H1 (cell line): Measurements from ENCODE around the gene RBMS1. TPM values are rescaled to one million over a fixed set of nuclear protein-coding genes. Genes with fewer than 3 reads are reported as not detected.

ENCODE experiments used
- CTCF ChIA-PET: fragments of 300-600 bp; sonication (Branson Sonifier 250); formaldehyde crosslinking; loops from one replicate; lab custom pipeline; 2021; ENCODE audit not compliant: partially characterized antibody; lab: Charles Lee
- POLR2A ChIA-PET: fragments of 300-600 bp; sonication (Branson Sonifier 250); formaldehyde crosslinking; loops from one replicate; lab custom pipeline; 2021; ENCODE audit warnings: inconsistent platforms; ENCODE audit not compliant: partially characterized antibody; lab: Charles Lee
- DNase-seq, 2 experiments: peaks; one replicate each; pipeline versions ENCODE4 v3.0.0 to v3.0.0-alpha.2; 2010 to 2022; ENCODE audit warnings: low spot score in 2 of 2, low read depth in 1 of 2, mixed read lengths in 1 of 2
- FAIRE-seq: peaks from 2 replicates; lab custom pipeline; 2011; peaks lifted over from hg19 to GRCh38; lab: Jason Lieb, UNC
- H2AFZ ChIP-seq: 2 replicates; pipeline ENCODE4 v1.8.1; 2012; ENCODE audit warnings: low read length, inconsistent platforms
- H2AK5ac ChIP-seq: 2 replicates; pipeline ENCODE4 v1.6.1; 2013; ENCODE audit warnings: low read depth, low read length
- H2BK120ac ChIP-seq: replicated peaks from 2 replicates; pipeline ENCODE3; 2013; ENCODE audit warnings: low read depth, low read length, inconsistent platforms
- H2BK12ac ChIP-seq: 2 replicates; pipeline ENCODE4 v1.6.1; 2013; ENCODE audit warnings: low read depth, low read length
- H2BK15ac ChIP-seq: 2 replicates; pipeline ENCODE4 v1.6.1; 2013; ENCODE audit warnings: low read length
- H2BK20ac ChIP-seq: 2 replicates; pipeline ENCODE4 v1.6.1; 2013; ENCODE audit warnings: low read length
- H2BK5ac ChIP-seq: 2 replicates; pipeline ENCODE4 v1.6.1; 2013; ENCODE audit warnings: low read depth, low read length
- H3K14ac ChIP-seq: 2 replicates; pipeline ENCODE4 v1.6.1; 2013; ENCODE audit warnings: inconsistent platforms; ENCODE audit not compliant: insufficient read length
- H3K18ac ChIP-seq: 2 replicates; pipeline ENCODE4 v1.6.1; 2013; ENCODE audit warnings: low read length; ENCODE audit errors: extremely low read depth
- H3K23ac ChIP-seq: 2 replicates; pipeline ENCODE4 v1.6.1; 2013; ENCODE audit warnings: inconsistent platforms; ENCODE audit not compliant: insufficient read length
- H3K23me2 ChIP-seq: 2 replicates; pipeline ENCODE4 v1.6.1; 2013; ENCODE audit warnings: low read depth, low read length
- H3K27ac ChIP-seq: 2 replicates; pipeline ENCODE4 v1.6.1; 2011; ENCODE audit warnings: low read depth, low read length, inconsistent platforms
- H3K27me3 ChIP-seq, 4 experiments: replicated peaks in 1 of 4; 1 replicate in 1 of 4; 2 replicates in 3 of 4; pipeline versions ENCODE4 v1.6.1 to v1.8.1; 2011 to 2013; ENCODE audit warnings: low read length in 3 of 4, mild to moderate bottlenecking in 3 of 4, inconsistent platforms in 2 of 4, mixed read lengths in 2 of 4, moderate library complexity in 1 of 4; ENCODE audit not compliant: control insufficient read depth in 3 of 4, insufficient read depth in 3 of 4; ENCODE audit errors: extremely low read depth in 1 of 4
- H3K36me3 ChIP-seq, 4 experiments: 2 replicates each; pipeline versions ENCODE4 v1.6.1 to v1.8.1; 2011 to 2013; ENCODE audit warnings: mild to moderate bottlenecking in 4 of 4, low read length in 3 of 4, moderate library complexity in 2 of 4, control low read depth in 1 of 4, inconsistent platforms in 1 of 4; ENCODE audit not compliant: insufficient read depth in 4 of 4, control insufficient read depth in 2 of 4
- H3K4ac ChIP-seq: replicated peaks from 2 replicates; pipeline ENCODE3; 2013; ENCODE audit warnings: low read length, low read depth, mixed read lengths, inconsistent platforms; ENCODE audit not compliant: insufficient read length
- H3K4me1 ChIP-seq, 4 experiments: replicated peaks in 1 of 4; 1 replicate in 1 of 4; 2 replicates in 3 of 4; pipeline versions ENCODE4 v1.6.1 to v1.8.1; 2011 to 2013; ENCODE audit warnings: low read length in 3 of 4, inconsistent platforms in 2 of 4, mixed read lengths in 1 of 4; ENCODE audit not compliant: insufficient read depth in 4 of 4, control insufficient read depth in 3 of 4
- H3K4me2 ChIP-seq, 2 experiments: 2 replicates each; pipeline versions ENCODE4 v1.6.1 to v1.8.1; 2011 to 2013; ENCODE audit warnings: low read depth in 2 of 2, low read length in 2 of 2, control low read depth in 1 of 2, inconsistent platforms in 1 of 2, mild to moderate bottlenecking in 1 of 2; ENCODE audit not compliant: insufficient read depth in 1 of 2
- H3K4me3 ChIP-seq, 4 experiments: fragments of 200-600, 300-600 bp in 1 of 4; sonication (generic), shearing (Covaris generic), sonication (Bioruptor Twin) in 1 of 4; 2 replicates each; pipeline versions ENCODE4 v1.5.1 to v1.8.1; 2011 to 2016; ENCODE audit warnings: low read length in 4 of 4, low read depth in 3 of 4, control low read depth in 2 of 4, inconsistent platforms in 2 of 4, mild to moderate bottlenecking in 2 of 4, mixed read lengths in 1 of 4, moderate library complexity in 1 of 4; ENCODE audit not compliant: insufficient read depth in 2 of 4; ENCODE audit errors: extremely low read depth in 1 of 4
- H3K56ac ChIP-seq: replicated peaks from 2 replicates; pipeline ENCODE3; 2013; ENCODE audit warnings: low read depth, mild to moderate bottlenecking, mixed read lengths, low read length, inconsistent platforms; ENCODE audit not compliant: insufficient read length
- H3K79me1 ChIP-seq: 2 replicates; pipeline ENCODE4 v1.6.1; 2013; ENCODE audit warnings: low read depth, low read length, control low read depth
- H3K79me2 ChIP-seq, 2 experiments: 2 replicates each; pipeline versions ENCODE4 v1.6.1 to v1.8.1; 2012 to 2013; ENCODE audit warnings: low read length in 2 of 2, mild to moderate bottlenecking in 2 of 2, inconsistent platforms in 1 of 2; ENCODE audit not compliant: insufficient read depth in 2 of 2, control insufficient read depth in 1 of 2
- H3K9ac ChIP-seq, 4 experiments: replicated peaks in 1 of 4; 1 replicate in 1 of 4; 2 replicates in 3 of 4; pipeline versions ENCODE4 v1.6.1 to v1.8.1; 2011 to 2013; ENCODE audit warnings: low read depth in 3 of 4, low read length in 3 of 4, control low read depth in 2 of 4, mild to moderate bottlenecking in 2 of 4, moderate library complexity in 2 of 4, inconsistent platforms in 1 of 4; ENCODE audit errors: extremely low read depth in 1 of 4
- H3K9me3 ChIP-seq, 2 experiments: 2 replicates each; pipeline versions ENCODE4 v1.6.1 to v1.8.1; 2012 to 2013; ENCODE audit warnings: mild to moderate bottlenecking in 2 of 2, moderate library complexity in 2 of 2, control low read depth in 1 of 2, inconsistent platforms in 1 of 2, low read depth in 1 of 2, low read length in 1 of 2, mixed read lengths in 1 of 2; ENCODE audit not compliant: insufficient read depth in 2 of 2
- H4K20me1 ChIP-seq, 2 experiments: replicated peaks in 1 of 2; 2 replicates each; pipeline versions ENCODE3 to v1.8.1; 2011 to 2013; ENCODE audit warnings: inconsistent platforms in 2 of 2, low read length in 2 of 2, mild to moderate bottlenecking in 1 of 2; ENCODE audit not compliant: insufficient read depth in 2 of 2, control insufficient read depth in 1 of 2
- H4K5ac ChIP-seq: 2 replicates; pipeline ENCODE4 v1.6.1; 2013; ENCODE audit warnings: low read length, low read depth, mixed read lengths, inconsistent platforms; ENCODE audit not compliant: insufficient read length
- H4K8ac ChIP-seq: 2 replicates; pipeline ENCODE4 v1.8.0; 2013; ENCODE audit warnings: mild to moderate bottlenecking, moderate library complexity, low read length, inconsistent platforms; ENCODE audit not compliant: insufficient read depth; ENCODE audit errors: extremely low read depth
- H4K91ac ChIP-seq: replicated peaks from 2 replicates; pipeline ENCODE3; 2013; ENCODE audit warnings: low read length, mixed read lengths, inconsistent platforms; ENCODE audit not compliant: insufficient read length
- BCL11A ChIP-seq, 2 experiments: IDR thresholded peaks; one replicate each; pipeline ENCODE4 v1.6.1; 2011; ENCODE audit warnings: low read depth in 2 of 2, low read length in 2 of 2, mild to moderate bottlenecking in 2 of 2
- CBX8 ChIP-seq: fragments of 300-800, 300-1000 bp; sonication (generic); IDR thresholded peaks from 2 replicates; pipeline ENCODE4 v1.7.1; 2016; ENCODE audit warnings: low read depth, low read length, borderline replicate concordance
- E2F6 ChIP-seq: IDR thresholded peaks from 2 replicates; pipeline ENCODE4 v1.6.1; 2012; ENCODE audit warnings: inconsistent platforms
- EGR1 ChIP-seq: IDR thresholded peaks from 2 replicates; pipeline ENCODE4 v1.6.1; 2011; ENCODE audit warnings: low read depth, low read length, borderline replicate concordance
- HDAC2 ChIP-seq, 2 experiments: fragments of 300-600 bp in 1 of 2; sonication (generic) in 1 of 2; IDR thresholded peaks; 2 replicates each; pipeline ENCODE4 v1.6.1; 2011 to 2012; ENCODE audit warnings: low read depth in 2 of 2, low read length in 2 of 2, mild to moderate bottlenecking in 2 of 2, moderate library complexity in 2 of 2, borderline replicate concordance in 1 of 2, inconsistent platforms in 1 of 2
- HDAC6 ChIP-seq: IDR thresholded peaks from one replicate; pipeline ENCODE4 v1.7.1; 2012; ENCODE audit warnings: low read depth, mild to moderate bottlenecking, inconsistent platforms, low read length, moderate library complexity
- KDM1A ChIP-seq: fragments of 200-600, 300-600 bp; sonication (generic); IDR thresholded peaks from 2 replicates; pipeline ENCODE4 v1.7.1; 2016; ENCODE audit warnings: mild to moderate bottlenecking, low read length, borderline replicate concordance
- MAFK ChIP-seq: IDR thresholded peaks from 2 replicates; pipeline ENCODE4 v1.6.1; 2012; ENCODE audit warnings: low read depth, mild to moderate bottlenecking, improper control_type of control experiment, low read length
- RAD21 ChIP-seq, 2 experiments: IDR thresholded peaks in 1 of 2; conservative IDR thresholded peaks in 1 of 2; 2 replicates each; pipeline ENCODE4 v1.6.1; 2011; ENCODE audit warnings: low read depth in 2 of 2, low read length in 2 of 2, improper control_type of control experiment in 1 of 2, inconsistent platforms in 1 of 2, mild to moderate bottlenecking in 1 of 2, moderate library complexity in 1 of 2
- TBP ChIP-seq: IDR thresholded peaks from 2 replicates; pipeline ENCODE4 v1.6.1; 2011; ENCODE audit warnings: low read depth, low read length, improper control_type of control experiment
- WGBS, 2 experiments: shearing (Covaris generic) in 1 of 2; methylation state at CpG; one replicate each; pipeline versions ENCODE4 v1.1.6 to v1.1.7; 2013 to 2015; ENCODE audit warnings: low lambda C conversion rate in 2 of 2, mixed read lengths in 2 of 2, inconsistent platforms in 1 of 2, low coverage in 1 of 2, missing lambda C conversion rate in 1 of 2; ENCODE audit not compliant: insufficient replicate concordance in 2 of 2, insufficient coverage in 1 of 2, insufficient read length in 1 of 2; ENCODE audit errors: extremely low coverage in 1 of 2, missing lambda C conversion rate in 1 of 2; 5-methylcytosine and 5-hydroxymethylcytosine counted together
- polyA plus RNA-seq, 7 experiments: library from polyadenylated mRNA; depleted of rRNA in 3 of 7; stranded (reverse) in 5 of 7; unstranded in 2 of 7; fragments of >200 nt in 5 of 7; fragments of 200-250 nt in 2 of 7; gene quantifications; 1 replicate in 5 of 7; 2 replicates in 1 of 7; 4 replicates in 1 of 7; pipeline versions ENCODE4 v1.2.1 to v1.2.3, GENCODE V29; 2011 to 2013; ENCODE audit warnings: missing spikeins in 2 of 7, mixed read lengths in 2 of 7
- total RNA-seq: library from RNA; stranded (reverse); fragmentation: NEBNext Ultra II Directional; extraction: Animal tissue kit (Norgen Biotek cat#: 25700); gene quantifications from 2 replicates; pipeline ENCODE4 v1.2.1, GENCODE V29; 2021
- TF ChIP-seq, protein P1 (sequence below), 3 experiments: IDR thresholded peaks; 1 replicate in 2 of 3; 2 replicates in 1 of 3; pipeline versions ENCODE4 v1.5.1 to v1.6.1; 2011; ENCODE audit warnings: low read length in 3 of 3, mild to moderate bottlenecking in 3 of 3, inconsistent platforms in 2 of 3, low read depth in 1 of 3, moderate library complexity in 1 of 3; ENCODE audit not compliant: insufficient read depth in 1 of 3; ENCODE audit errors: control extremely low read depth in 1 of 3

RBMS1 gene
- total and polyA plus RNA-seq, 2 of the 8 experiments (the other 6 are each of a cell fraction or from before 2014, with no cell fraction given), result 53.7 to 60.0 TPM

GRCh38 chr2:160541745-160542144 lies 48.1 kb upstream of the RBMS1 start:
- ChIA-PET POLR2A (no interaction called here), CTCF (no interaction called here)
- H3K14ac ChIP-seq, result no peak overlapping the region
- H3K9ac ChIP-seq, result no peak overlapping the region
- H3K36me3 ChIP-seq, result no peaks in the 10 kb centered on the region
- DNase-seq (no peak), FAIRE-seq (no peak)
- no peak overlapping the region for H3K56ac ChIP-seq
- no peak overlapping the region for H3K4ac ChIP-seq
- whole genome bisulfite sequencing, 2 experiments, result 89% methylated on average over 3 of the region's 3 CpGs; no CpG with 5 or more reads in 1 of the 2 experiments
- H3K4me2 ChIP-seq, result no peak overlapping the region
- H3K9me3 ChIP-seq, result no peaks in the 10 kb centered on the region; a peak in 1 of 4 replicates
- no peak overlapping the region for H2BK120ac ChIP-seq
- H3K4me3 ChIP-seq, result no peak overlapping the region
- no peaks in the 10 kb centered on the region for H3K79me2 ChIP-seq
- H4K91ac ChIP-seq, result no peak overlapping the region
- H3K4me1 ChIP-seq, result no peaks in the 10 kb centered on the region
- no peak overlapping the region for H3K27ac ChIP-seq
- H2BK15ac ChIP-seq, result no peak overlapping the region
- no peak overlapping the region for H2AFZ ChIP-seq
- H2BK12ac ChIP-seq, result no peak overlapping the region
- no peak overlapping the region for H3K23ac ChIP-seq
- no peak overlapping the region for H2BK5ac ChIP-seq
- H3K27me3 ChIP-seq, result no peaks in the 10 kb centered on the region
- no peaks in the 10 kb centered on the region for H3K23me2 ChIP-seq
- no peaks in the 10 kb centered on the region for H4K20me1 ChIP-seq
- H4K5ac ChIP-seq, result no peak overlapping the region
- H4K8ac ChIP-seq, result no peak overlapping the region
- no peaks in the 10 kb centered on the region for H3K79me1 ChIP-seq
- H2BK20ac ChIP-seq, result no peak overlapping the region
- no peak overlapping the region for H3K18ac ChIP-seq
- no peak overlapping the region for H2AK5ac ChIP-seq
- no peak for TF ChIP-seq EGR1
- TF ChIP-seq TBP, result no peak
- TF ChIP-seq BCL11A (IDR thresholded peaks at IDR 0.05; ENCODE audit: low read depth in 2 of 2, low read length in 2 of 2), result no peak
- no peak for TF ChIP-seq CBX8
- no peak for TF ChIP-seq KDM1A
- TF ChIP-seq, protein P1, sequence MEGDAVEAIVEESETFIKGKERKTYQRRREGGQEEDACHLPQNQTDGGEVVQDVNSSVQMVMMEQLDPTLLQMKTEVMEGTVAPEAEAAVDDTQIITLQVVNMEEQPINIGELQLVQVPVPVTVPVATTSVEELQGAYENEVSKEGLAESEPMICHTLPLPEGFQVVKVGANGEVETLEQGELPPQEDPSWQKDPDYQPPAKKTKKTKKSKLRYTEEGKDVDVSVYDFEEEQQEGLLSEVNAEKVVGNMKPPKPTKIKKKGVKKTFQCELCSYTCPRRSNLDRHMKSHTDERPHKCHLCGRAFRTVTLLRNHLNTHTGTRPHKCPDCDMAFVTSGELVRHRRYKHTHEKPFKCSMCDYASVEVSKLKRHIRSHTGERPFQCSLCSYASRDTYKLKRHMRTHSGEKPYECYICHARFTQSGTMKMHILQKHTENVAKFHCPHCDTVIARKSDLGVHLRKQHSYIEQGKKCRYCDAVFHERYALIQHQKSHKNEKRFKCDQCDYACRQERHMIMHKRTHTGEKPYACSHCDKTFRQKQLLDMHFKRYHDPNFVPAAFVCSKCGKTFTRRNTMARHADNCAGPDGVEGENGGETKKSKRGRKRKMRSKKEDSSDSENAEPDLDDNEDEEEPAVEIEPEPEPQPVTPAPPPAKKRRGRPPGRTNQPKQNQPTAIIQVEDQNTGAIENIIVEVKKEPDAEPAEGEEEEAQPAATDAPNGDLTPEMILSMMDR (IDR thresholded peaks at IDR 0.05; ENCODE audit: control extremely low read depth in 1 of 3, insufficient read depth in 1 of 3, low read depth in 1 of 3, low read length in 3 of 3), result no peak
- no peak for TF ChIP-seq E2F6
- no peak for TF ChIP-seq RAD21 (IDR thresholded peaks at IDR 0.05 in 1 of 2, conservative IDR thresholded peaks at IDR 0.05 in 1 of 2; ENCODE audit: low read depth in 2 of 2, low read length in 2 of 2)
- no peak for TF ChIP-seq MAFK
- no peak for TF ChIP-seq HDAC6
- no peak for TF ChIP-seq HDAC2 (IDR thresholded peaks at IDR 0.05; ENCODE audit: borderline replicate concordance in 1 of 2, low read depth in 2 of 2, low read length in 2 of 2)
